Activated CD8-positive, alpha-beta memory T cell treated with anti-CD3 and anti-CD28 coated beads, Interleukin-2, amount 50 U/mL, for 4 hours (primary cell): ENCODE data around the gene SMYD5.

ENCODE experiments used
- DNase-seq: peaks from one replicate; pipeline ENCODE4 v3.0.0-alpha.2; 2020

SMYD5 gene

DNA sequence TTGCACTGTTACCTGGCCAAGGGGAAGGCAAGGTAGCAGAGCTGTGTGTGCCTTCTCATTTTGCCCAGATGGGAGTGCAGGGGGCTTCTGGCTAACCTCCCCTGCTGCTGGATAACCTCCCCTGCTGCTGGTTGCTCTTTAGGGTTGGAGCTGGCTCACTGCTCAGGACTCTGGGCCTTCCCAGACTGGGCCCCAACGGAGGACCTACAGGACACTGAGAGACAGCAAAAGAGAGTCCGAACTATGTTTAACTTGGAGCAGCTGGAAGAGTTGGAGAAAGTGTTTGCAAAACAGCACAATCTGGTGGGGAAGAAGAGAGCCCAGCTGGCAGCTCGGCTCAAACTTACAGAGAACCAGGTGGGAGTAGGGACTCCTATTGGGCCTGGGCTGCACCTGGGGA, 5.8 kb upstream of the SMYD5 start:
- DNase-seq = no peak

DNA sequence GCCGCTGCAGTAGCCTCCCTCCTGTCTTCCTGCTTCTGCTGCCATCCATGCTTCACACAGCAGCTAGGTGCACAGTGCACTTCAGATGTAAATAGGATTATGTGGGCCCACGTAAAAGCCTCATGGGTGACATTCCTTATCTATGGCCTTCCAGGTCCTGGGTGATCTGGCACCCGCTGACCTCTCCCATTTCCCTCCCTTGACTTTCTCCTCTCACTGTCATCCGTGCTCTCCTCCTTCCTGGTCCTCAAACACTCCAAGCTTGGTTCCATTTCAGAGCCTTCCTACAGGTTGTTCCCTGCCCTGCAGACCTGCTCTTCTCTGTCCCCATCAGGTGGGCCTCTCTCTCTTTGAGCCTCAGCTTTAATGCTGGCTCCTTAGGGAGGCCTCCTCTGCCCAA, 4.0 kb upstream of the SMYD5 start:
- DNase-seq = no peak

GRCh38 chr2:73210696-73211095, 3.3 kb upstream of the SMYD5 start:
- DNase-seq = no peak

- DNase-seq = no peak
Observed at GRCh38 chr2:73212098-73212447, 2.0 kb upstream of the SMYD5 start.

DNA sequence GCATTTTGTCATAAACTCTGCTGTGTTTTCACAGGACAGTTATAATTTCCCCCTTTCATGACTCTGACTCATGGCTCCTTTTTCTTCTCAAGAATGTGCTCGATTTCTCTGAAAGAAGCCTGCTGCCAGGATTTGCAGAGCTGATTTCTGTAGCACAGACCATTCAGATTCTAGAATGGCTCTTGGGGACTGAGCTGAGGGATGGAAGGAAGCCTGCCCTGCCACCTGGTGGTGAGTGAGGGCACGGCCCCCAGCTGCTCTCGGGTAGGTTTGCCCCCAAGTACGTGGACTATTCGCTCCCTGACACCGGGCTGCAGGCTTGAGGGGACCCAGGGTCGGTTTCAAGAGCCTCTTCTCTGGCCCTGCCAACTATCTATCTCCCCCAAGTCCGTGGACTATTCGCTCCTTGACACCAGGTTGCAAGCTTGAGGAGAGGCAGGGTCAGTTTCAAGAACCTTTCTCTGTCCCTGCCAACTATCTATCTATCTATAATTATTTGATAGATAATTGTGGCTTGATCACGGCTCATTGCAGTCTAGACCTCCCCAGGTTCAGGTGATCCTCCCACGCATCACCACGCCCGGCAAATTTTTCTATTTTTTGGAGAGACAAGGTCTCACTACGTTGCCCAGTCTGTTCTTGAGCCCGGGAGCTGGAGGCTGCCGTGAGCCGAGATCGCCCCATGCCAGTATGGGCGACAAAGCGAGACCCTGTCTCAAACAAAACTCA, 1.4 kb upstream of the SMYD5 start:
- DNase-seq = peak; percentile 77

- no peak for DNase-seq
Observed at GRCh38 chr2:73215254-73215653, 1.2 kb downstream of the SMYD5 start.

DNA sequence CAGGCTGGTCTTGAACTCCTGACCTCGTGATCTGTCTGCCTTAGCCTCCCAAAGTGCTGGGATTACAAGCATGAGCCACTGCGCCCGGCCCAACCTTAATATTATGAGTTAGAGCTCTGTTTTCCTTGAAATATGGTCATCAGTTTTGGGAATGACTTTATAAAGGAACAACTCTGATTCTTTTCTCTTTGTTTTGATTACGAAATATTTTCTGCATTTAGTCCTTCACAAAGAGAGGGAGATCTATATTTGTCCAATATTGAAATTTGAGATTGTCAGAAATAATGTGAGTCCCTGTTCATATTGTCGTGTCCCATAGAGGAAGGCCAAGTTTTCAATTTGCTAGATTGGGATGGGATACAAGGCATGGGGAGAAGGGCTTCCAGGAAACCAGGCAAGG, 3.1 kb downstream of the SMYD5 start:
- no peak for DNase-seq

DNA sequence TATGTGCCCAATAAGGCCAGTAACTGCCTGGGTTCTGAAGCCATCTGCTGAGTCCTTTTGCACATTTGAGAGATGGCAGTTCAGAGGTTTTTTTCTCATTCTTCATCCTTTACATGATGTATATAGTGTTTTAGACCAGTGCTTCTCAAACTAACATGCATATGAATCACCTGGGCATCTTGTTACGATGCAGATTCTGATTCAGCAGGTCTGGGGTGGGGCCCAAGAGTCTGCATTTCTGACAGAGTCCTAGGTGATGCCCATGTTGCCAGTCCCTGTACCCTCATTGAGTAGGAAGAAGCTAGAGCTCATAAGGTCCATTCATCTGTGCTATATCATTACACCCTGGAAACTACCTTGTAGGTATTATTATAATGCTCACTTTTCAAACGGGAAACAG, 3.8 kb downstream of the SMYD5 start:
- no peak for DNase-seq

DNA sequence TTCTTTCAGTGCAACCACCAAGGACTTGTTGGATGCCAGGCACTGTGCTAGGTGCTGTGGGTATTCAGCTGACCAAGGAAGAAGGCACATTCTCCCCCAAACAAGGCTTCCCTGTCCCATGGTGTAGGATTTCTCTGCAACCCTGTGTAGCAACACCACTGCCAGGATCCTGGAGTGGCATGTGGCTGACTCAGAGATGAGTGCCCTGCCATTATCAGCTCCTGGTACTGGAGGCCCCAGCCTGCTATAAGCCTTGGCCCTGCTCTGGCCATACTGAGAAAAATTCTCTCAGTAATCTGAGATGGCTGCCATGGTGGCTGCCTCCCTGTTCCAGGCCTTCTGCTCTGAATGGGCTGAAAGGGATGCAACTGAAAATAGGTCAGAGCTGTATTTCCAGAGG, 4.3 kb downstream of the SMYD5 start:
- no peak for DNase-seq

- DNase-seq = no peak
Observed at GRCh38 chr2:73223821-73224220, 9.8 kb downstream of the SMYD5 start.

- DNase-seq = no peak
Observed at GRCh38 chr2:73225513-73226360, 11.7 kb downstream of the SMYD5 start.

- DNase-seq = no peak
Observed at GRCh38 chr2:73227086-73227485, 13.0 kb downstream of the SMYD5 start.

DNA sequence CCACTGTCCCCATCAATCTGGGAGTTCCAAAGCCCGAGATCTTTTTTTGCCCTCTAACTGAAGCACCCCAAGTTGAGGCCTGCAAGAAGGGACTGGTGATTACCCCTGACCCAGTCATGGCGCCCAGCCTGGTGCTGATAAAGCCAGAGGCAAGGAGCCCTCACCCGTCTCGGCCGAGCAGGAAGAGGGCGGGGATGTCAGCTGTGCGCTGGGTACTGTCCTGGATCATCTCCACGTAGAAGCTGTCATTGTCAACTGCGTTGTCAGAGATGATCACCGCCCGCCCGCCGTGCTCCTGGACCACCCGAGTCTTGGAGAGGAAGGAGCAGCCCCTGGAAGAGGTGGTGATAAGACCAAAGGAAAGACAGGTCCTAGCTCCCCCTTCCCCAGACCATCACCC, 14.6 kb downstream of the SMYD5 start:
- DNase-seq = no peak

GRCh38 chr2:73232403-73233153, 18.5 kb downstream of the SMYD5 start:
- DNase-seq = no peak

- DNase-seq = peak; percentile 91
Observed at GRCh38 chr2:73233154-73233931, 19.3 kb downstream of the SMYD5 start, which contains the start of gene PRADC1. Gene PRADC1, minus strand, starts transcription at chr2:73233239. Its CDS starts 79 bp downstream, at chr2:73233160.

DNA sequence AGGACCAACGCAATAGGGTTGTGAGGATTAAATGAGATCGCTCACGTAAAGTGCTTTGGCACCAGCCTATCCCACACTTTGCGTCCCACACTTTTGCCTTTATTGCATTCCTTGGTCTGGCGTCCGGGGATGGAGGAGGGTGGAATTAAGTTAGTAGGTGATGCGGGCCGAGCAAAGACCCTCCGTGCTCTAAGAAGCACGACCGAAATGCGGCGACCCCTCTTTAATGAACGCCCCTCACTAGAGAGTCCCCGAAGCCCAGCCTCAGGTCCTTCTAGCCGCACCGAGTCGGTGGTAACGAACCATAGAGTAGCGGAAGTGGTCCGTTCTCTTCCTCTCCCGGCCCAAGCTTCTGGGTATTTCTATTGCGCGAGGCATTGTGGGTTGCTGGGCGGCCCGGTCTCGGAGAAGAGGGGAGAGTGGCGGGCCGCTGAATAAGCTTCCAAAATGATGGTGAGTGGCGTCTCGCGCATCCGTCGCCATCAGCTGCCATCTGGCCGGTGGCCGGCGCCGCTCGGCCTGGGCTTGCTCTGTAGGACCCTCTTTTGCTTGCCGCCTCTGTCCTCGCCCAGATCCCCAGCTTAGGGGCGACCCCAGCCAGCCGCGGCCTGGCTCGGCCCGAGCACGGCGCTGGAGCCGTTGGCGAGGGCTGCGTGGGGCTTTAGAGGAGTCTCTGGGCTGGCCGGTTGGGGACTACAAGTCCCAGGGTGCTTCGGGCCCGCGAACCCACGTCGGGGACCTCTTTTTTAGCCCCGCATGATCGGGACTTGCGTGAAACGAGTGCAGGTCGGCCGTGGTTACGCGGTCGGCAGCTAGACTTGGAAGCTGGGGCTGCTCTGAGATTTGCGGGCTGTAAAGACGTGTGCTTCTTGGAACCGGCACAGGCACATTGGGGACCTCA, 20.1 kb downstream of the SMYD5 start, which contains the start of gene CCT7:
CCT7 (plus strand) TSS at position 377 of the 901 bp plus-strand sequence; CDS start at position 448, 71 bp downstream.
- DNase-seq = peak; percentile 82

DNA sequence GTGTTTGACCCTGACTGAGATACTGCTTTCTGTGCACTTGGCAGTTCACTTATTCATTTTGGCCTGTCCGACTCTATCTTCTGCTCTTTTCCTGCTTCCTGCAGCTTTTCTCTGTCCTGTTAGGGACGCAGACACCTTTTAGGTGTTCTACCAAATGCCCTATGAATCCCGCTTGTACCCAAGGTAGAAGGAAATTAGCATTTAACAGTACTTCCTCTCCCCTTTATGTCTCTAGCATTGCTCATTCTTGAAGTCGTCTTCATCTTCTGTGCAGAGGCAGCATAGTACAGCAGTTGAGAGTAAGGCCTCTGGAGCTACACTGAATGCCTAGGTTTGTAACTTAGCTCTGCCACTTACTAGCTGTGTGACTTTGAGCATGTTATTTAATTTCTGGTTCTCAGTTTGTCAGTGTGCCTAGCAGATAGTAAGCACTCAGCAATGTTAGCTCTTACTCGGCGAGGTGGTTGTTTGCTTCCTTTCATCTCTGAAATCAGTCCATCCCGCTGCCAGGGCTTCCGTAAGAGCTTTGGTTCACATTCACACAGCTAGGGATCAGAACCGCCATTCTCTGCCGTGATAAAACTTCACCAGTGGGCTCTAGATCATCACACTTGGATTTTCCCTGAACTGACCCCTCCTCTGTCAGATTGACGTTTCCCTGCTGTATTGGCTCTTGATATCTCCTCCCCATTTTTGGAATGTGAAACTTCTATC, 21.4 kb downstream of the SMYD5 start:
- DNase-seq = no peak

DNA sequence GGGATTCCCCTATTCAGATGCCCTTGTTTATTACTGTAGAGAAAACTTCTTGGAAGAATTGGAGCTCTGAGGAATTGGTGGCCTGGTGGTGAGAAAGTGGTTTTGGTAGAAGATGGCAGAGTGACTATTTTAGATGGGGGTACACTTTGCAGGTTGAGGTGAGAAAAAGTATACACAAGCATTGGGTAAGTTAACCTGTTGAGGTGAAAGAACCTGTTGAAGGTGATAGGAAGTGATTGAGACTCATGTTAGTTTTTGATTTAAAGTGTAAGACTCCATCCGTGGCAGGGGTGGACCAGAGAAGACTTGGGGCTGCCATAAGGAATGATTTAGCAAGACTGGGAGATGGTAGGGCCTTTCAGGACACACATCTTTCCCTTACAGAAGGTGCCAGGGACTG, 23.1 kb downstream of the SMYD5 start:
- no peak for DNase-seq

- no peak for DNase-seq
Observed at GRCh38 chr2:73238149-73238548, 24.1 kb downstream of the SMYD5 start.

GRCh38 chr2:73238976-73239375, 24.9 kb downstream of the SMYD5 start:
- DNase-seq = no peak

DNA sequence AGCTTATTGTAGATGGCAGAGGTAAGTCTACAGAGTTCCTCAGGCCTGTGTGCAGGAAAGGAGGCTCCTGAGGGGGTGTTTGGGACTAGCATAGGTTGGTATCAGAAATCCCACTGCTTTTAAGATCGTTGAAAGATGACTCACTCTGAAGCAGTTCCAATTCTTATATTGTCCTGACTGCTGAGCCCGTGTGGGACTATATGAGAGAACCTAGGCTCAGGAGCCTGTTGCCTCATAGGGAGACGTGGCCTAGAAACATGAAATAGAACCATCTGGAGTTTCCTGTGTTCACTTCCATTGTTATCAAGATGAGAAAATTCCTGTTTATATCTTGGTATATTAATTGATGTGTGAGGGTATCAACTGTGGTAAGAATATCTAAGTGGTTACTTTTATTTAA, 25.7 kb downstream of the SMYD5 start:
- DNase-seq = no peak
